Measurements from ENCODE around the gene USP6NL.

Gene USP6NL

GRCh38 chr10:11411926-11412545, 199.4 kb downstream of the USP6NL start:
- TF ChIP-seq POLR2AphosphoS5 (IDR thresholded peaks at IDR 0.05; ENCODE audit: low read depth, low read length) = no peak
- TF ChIP-seq SIN3A (IDR thresholded peaks at IDR 0.05; ENCODE audit: borderline replicate concordance, insufficient read depth, low read length) = no peak
- no peak for TF ChIP-seq FOXP2 (optimal IDR thresholded peaks at IDR 0.05; ENCODE audit: borderline replicate concordance, extremely low read depth, extremely low read length, insufficient read depth)
- TF ChIP-seq TAF1 (IDR thresholded peaks at IDR 0.05; ENCODE audit: borderline replicate concordance, insufficient read depth, low read length) = no peak

- no peak for TF ChIP-seq TAF1 (IDR thresholded peaks at IDR 0.05; ENCODE audit: borderline replicate concordance, insufficient read depth, low read length)
- no peak for TF ChIP-seq FOXP2 (optimal IDR thresholded peaks at IDR 0.05; ENCODE audit: borderline replicate concordance, extremely low read depth, extremely low read length, insufficient read depth)
- no peak for TF ChIP-seq REST (IDR thresholded peaks at IDR 0.05; ENCODE audit: insufficient read depth in 1 of 2, low read depth in 2 of 2, low read length in 2 of 2)
- no peak for TF ChIP-seq SIN3A (IDR thresholded peaks at IDR 0.05; ENCODE audit: borderline replicate concordance, insufficient read depth, low read length)
- no peak for TF ChIP-seq POLR2AphosphoS5 (IDR thresholded peaks at IDR 0.05; ENCODE audit: low read depth, low read length)
Observed at GRCh38 chr10:11409357-11409756, 202.1 kb downstream of the USP6NL start.

- TF ChIP-seq TAF1 (IDR thresholded peaks at IDR 0.05; ENCODE audit: borderline replicate concordance, insufficient read depth, low read length) = no peak
- no peak for TF ChIP-seq FOXP2 (optimal IDR thresholded peaks at IDR 0.05; ENCODE audit: borderline replicate concordance, extremely low read depth, extremely low read length, insufficient read depth)
- TF ChIP-seq SIN3A (IDR thresholded peaks at IDR 0.05; ENCODE audit: borderline replicate concordance, insufficient read depth, low read length) = no peak
- TF ChIP-seq POLR2AphosphoS5 (IDR thresholded peaks at IDR 0.05; ENCODE audit: low read depth, low read length) = no peak
- no peak for TF ChIP-seq REST (IDR thresholded peaks at IDR 0.05; ENCODE audit: insufficient read depth in 1 of 2, low read depth in 2 of 2, low read length in 2 of 2)
Observed at GRCh38 chr10:11407939-11408338, 203.5 kb downstream of the USP6NL start.

GRCh38 chr10:11406746-11407145, 204.7 kb downstream of the USP6NL start:
- TF ChIP-seq REST (IDR thresholded peaks at IDR 0.05; ENCODE audit: insufficient read depth in 1 of 2, low read depth in 2 of 2, low read length in 2 of 2) (no peak), TAF1 (IDR thresholded peaks at IDR 0.05; ENCODE audit: borderline replicate concordance, insufficient read depth, low read length) (no peak), FOXP2 (optimal IDR thresholded peaks at IDR 0.05; ENCODE audit: borderline replicate concordance, extremely low read depth, extremely low read length, insufficient read depth) (no peak), POLR2AphosphoS5 (IDR thresholded peaks at IDR 0.05; ENCODE audit: low read depth, low read length) (no peak), SIN3A (IDR thresholded peaks at IDR 0.05; ENCODE audit: borderline replicate concordance, insufficient read depth, low read length) (no peak)

- TF ChIP-seq FOXP2 (optimal IDR thresholded peaks at IDR 0.05; ENCODE audit: borderline replicate concordance, extremely low read depth, extremely low read length, insufficient read depth) = no peak
Observed at GRCh38 chr10:11404901-11405300, 206.5 kb downstream of the USP6NL start.

Data from PFSK-1 (cell line).